GM18499 (cell line): ENCODE measurements around the gene AMMECR1L.
A peak's percentile ranks its signal among the peaks of the same experiment; 100 is the strongest.
"Not testable (repeated sequence)": the region's sequence is repeated elsewhere in the genome, so short reads cannot be mapped to it uniquely, and the experiment has no call there.

Experiments used
- ATAC-seq: cut with Tn5 transposase; IDR thresholded peaks from one replicate; pipeline ENCODE4 v1.9.1; 2021; ENCODE audit warnings: moderate number of reproducible peaks; ENCODE audit not compliant: insufficient read depth, unreplicated experiment

Gene AMMECR1L

DNA sequence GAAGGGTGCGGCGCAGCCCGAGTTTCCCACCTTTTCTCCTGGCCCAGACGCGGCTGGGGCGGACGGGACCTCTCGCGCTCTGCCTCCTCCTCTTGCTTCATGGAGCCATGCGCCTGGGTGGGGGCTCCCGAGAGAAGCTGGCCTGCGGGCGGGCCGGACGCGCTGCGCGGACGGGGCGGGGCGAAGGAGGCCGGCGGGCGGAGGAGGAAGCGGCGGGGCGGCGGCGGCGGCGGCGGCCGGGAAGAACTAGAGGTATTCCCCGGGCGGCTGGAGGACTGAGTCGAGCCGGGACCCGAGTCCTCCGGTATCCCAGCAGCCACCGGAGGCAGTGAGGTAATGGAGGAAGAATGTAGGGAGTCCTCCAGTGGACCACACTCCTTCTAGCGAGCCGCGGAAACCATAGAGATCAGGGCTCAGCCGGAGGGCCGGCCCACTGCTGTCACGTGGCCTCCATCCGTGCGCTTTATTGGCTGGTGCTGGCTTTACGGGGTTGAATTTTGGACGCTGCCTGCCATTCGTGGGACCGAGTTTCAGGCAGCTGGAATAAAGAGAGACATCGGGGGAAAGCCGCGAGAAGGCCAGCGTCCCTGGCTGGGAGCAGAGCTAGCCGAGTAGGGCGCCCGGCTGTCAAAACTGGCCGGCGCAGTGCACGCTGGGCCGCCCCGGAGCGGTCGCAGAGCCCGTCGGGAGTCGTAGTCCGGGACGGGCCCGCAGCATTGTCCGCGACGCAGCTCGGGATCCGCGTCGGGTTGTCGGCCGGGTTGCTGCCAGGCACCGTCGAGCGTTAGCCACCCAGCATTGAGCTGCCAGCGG, at the start of gene AMMECR1L:
Gene AMMECR1L, minus strand, starts transcription at position 177 of the 813 bp plus-strand sequence. CDS start 11,722 bp downstream, outside the sequence.
- ATAC-seq = peak; percentile 91

DNA sequence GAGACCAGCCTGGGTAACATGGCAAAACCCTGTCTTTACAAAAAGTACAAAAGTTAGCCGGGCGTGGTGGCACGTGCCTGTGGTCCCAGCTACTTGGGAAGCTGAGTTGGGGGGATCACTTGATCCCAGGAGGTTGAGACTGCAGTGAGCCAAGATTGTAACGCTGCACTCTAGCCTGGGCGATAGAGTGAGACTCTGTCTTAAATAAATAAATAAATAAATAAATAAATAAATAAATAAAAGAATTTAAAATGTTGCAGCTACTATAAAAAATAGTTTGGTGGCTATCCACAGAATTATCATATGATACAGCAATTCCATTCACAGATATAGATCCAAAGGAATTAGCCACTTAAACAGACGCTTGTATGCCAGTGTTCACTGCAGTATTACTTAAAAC, 49.6 kb upstream of the AMMECR1L start:
- no peak for ATAC-seq

DNA sequence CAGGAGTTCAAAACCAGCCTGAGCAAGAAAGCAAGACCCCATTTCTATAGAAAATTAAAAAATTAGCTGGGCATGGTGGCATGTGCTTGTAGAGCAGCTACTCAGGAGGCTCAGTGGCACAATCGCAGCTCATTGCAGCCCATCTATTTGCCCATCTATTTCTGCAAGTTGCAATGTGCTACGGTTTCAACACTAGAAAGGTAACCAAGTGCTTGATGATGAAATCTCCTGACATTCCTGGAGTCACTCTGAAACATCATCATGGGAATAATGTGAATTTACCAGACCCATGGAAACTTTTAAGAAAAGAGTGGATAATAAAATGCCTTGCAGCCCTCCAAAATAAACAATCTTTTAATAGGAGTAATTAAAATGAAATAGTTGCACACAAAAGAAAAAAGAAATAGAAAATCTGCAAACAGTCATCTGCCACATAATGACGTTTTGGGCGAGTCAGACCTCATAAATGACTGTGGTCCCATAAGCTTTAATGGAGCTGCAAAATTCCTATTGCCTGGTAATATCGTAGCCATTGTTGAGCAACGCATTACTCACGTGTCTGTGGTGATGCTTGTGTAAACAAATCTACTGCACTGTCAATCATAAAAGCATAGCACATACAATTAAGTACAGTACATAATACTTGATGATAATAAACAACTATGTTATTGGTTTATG, 46.6 kb upstream of the AMMECR1L start:
- no peak for ATAC-seq

DNA sequence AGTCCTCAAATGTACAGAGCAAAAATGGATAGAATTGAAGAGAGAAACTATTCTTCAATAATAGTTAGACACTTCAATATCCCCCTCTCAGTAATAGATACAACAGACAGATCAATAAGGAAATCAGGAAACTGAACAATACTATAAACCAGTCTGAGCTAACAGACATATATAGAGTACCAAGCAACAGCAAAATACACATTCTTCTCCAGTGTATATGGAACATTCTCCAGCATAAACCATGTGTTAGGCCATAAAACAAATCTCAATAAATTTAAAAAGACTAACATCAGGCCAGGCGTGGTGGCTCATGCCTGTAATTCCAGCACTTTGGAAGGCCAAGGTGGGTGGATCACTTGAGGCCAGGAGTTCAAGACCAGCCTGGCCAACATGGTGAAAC, 43.7 kb upstream of the AMMECR1L start:
- ATAC-seq = no peak

- ATAC-seq = no peak
Observed at GRCh38 chr2:127927384-127927783, 41.6 kb upstream of the AMMECR1L start.

DNA sequence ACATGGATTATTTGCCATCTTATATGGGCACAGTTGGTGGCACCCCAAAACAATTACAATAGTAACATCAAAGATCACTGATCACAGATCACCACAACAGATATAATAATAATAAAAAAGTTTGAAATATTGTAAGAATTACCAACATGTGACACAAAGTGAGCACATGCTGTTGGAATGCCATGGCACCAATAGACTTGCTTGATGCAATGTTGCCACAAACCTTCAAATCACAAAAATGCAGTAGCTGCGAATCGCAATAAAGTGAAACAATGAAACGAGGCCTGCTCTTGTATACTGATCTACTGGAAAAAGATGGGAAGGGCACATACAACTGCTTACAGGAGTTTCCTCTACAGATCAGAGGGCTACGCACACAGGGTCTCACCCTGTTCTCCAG, 32.2 kb upstream of the AMMECR1L start:
- no peak for ATAC-seq

- ATAC-seq = no peak
Observed at GRCh38 chr2:127913808-127914457, 28.2 kb upstream of the AMMECR1L start.

GRCh38 chr2:127911737-127912136, 26.0 kb upstream of the AMMECR1L start:
- no peak for ATAC-seq

GRCh38 chr2:127910415-127910814, 24.7 kb upstream of the AMMECR1L start:
- no peak for ATAC-seq

DNA sequence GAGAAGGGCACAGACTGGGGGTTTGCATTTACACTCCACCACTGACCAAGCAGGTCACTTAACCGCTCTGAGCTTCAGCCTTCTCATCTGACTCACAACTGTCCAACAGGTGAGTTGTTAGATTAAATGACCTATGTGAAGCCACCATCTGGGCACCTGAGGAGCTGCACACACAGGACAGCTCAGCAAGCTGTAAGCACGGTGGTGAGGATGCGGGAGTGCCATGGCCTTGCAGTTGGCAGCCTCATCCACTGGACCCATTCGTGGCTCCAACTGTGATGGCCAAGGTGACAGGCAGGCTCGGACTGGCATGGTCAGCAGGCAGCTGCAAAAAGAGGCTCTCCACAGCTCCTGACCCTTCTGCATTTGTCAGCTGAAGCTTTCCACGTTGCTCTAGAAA, 23.3 kb upstream of the AMMECR1L start:
- no peak for ATAC-seq

DNA sequence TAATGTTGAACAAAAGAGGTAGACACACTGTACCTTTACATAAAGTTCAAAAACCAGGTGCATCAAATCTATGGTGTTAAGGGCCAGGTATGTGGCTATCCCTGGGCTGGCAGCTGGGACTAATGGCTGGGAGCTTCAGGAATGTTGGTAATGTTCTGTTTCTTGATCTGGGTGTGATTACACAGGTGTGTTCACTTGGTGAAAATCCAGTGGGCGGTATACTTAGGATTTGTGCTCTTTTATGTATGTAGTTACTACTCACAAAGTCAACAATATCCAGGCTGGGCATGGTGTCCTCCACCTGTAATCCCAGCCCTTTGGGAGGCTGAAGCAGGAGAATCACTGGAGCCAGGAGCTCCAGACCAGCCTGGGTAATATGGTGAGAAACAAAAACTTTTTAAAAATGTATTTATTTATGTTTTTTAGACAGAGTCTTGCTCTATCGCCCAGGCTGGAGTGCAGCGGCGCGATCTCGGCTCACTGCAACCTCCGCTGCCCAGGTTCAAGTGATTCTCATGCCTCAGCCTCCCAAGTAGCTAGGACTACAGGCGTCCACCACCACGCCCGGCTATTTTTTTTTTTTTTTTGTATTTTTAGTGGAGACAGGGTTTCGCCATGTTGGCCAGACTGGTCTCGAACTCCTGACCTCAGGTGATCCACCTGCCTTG, 22.1 kb upstream of the AMMECR1L start:
- not testable (repeated sequence) for ATAC-seq

DNA sequence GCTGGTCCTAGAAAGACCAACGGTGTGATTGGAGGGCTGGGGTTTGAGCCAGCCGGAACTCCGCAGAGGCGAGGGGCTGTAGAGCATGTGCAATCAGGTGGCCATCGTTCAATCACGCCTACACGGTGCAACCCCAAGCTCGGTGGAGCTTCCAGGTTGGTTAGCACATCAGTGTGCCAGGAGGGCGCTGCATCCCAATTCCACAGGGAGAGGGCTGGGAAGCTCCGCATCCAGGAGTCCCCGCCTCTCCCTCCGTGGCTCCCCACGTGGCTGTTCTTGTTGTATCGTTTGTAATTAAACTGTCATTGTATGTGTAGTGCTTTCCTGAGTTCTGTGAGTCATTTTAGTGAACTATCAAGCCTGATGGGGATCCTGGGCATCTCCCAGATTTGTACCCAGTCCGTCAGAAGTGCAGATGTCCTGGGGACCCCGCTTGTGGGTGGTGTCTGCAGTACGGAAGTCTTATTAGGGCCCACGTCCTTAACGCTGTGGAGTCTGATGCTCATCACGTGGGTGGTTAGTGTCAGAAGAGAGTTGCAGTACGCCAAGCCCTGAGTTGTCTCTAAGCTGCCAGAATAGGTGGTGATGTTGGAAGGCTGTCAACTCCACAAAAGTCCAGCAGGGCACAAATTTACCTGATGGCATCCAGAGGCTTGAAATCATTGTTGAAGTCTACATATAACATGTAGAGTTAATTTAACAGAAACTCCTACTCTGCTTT, 20.6 kb upstream of the AMMECR1L start:
- no peak for ATAC-seq

- ATAC-seq = no peak
Observed at GRCh38 chr2:127901339-127902056, 15.7 kb upstream of the AMMECR1L start.

DNA sequence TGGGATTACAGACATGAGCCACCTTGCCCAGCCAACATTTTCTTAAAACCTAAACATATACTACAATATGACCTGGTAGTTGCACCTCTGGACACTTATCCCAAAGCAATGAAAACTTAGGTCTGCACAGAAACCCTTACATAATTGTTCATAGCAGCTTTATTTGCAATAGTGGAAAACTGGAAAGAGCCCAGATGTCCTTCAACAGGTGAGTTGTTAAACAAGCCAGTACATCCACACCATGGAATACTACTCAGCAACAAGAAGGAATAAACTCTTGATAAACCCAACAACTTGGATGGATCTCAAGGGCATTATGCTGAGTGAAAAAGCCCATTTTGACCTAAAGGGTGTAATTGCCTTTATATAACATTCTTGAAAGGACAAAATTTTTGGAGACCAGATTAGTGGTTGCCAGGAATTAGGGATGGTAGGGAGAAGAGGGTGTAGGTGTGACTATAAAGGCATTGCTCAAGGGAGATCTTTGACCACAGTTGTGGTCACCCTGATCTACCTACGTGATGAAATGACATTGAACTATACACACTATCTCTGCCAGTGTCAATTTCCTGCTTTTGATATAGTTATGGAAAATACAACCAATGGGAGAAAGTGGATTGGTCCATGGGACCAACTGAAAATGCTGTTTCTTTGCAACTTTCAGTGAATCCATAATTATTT, 11.9 kb upstream of the AMMECR1L start:
- no peak for ATAC-seq

GRCh38 chr2:127893494-127893893, 7.7 kb upstream of the AMMECR1L start:
- ATAC-seq = no peak

- no peak for ATAC-seq
Observed at GRCh38 chr2:127893033-127893432, 7.3 kb upstream of the AMMECR1L start.

DNA sequence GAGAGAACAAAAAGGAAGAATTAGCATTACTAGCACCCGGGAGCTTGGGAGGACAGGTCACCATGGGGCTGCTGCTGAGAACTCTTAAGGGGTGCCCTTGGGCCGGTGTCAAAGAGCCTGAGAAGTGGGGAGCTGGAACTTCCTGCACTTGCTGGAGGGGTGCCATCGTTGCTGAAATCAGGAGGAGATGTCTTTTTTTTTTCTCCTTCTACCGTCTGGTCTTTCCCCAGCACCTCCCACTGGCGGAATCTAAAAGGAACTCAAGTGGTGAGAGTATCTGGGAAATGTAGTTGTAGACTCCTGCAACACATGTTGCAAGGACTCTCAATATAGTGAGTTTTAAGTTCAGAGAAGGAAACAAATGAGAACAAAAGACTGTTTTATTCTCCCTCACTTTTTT, 6.1 kb upstream of the AMMECR1L start:
- ATAC-seq = no peak

GRCh38 chr2:127890756-127891155, 5.0 kb upstream of the AMMECR1L start:
- not testable (repeated sequence) for ATAC-seq

DNA sequence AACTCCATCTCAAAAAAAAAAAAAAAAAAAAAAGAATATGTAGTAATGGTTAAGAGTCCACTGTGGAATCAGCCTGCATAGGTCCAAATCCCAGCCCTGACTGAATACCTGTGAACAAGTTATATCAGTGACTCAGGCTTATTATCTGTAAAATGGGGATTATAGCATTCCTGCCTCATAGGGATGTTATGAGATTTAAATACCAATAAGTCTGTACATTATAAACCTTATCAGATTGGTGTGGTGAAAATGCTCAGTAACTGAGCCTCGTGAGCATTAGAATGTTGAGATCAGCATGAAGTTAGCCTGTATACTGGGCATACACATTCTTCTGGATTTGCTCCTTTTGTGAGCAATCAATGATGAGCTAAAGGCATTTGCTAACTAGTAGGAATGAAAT, 3.0 kb upstream of the AMMECR1L start:
- ATAC-seq = no peak
